NCI-H1930 (cell line): ENCODE data around the gene PDRG1.
A peak's percentile ranks its signal among the peaks of the same experiment; 100 is the strongest.

Source experiments
- DNase-seq, 2 experiments: peaks; one replicate each; lab custom pipeline; 2025; lab: John Stamatoyannopoulos, UW

PDRG1 gene

DNA sequence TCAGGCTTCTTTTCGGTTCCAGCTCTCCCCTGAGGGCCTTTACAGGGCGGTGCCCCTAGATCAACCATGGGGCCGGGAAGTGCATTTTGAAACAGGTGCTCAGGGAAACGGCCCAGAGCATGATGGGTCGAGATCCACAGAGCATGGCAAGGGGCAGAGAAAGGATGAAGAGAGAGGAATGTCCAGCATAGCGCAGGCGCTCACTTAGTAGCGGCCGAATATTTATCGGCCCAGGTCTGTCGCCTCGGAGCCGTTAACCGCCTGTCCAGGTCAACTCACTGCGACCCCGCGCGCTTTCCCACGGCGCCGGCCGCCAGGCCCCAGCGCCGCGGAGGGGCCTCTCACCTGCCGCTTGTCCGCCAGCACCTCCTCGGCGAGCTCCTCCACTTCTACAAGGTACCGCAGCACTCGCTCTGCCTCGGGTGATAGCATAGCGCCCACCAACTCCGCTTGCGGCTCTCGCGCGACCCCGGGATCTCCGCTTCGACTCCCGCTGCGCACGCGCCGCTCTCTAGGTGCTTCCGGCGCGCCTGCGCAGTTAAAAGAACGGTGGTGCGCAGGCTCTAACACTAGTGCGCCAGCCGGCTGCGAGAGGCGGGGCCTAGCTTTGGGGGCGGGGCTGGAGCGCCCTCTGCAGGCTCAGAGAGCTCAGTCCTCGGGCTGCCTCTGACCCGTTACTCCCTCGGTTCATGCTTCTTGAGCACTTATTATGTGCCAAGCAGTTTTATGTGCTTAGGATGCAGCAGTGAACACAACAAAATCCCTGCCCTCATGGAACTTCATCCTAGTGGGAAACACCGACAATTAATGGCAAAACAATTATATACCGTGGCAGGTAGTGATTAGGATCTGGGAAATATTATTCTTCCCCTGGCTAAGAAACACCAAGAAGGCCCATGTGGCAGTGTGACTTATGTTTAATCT, at the start of gene PDRG1:
Gene PDRG1, minus strand, starts transcription at position 517 of the 924 bp plus-strand sequence. Its CDS starts 85 bp downstream, at position 432.
- peak; percentile 97 to 99 for DNase-seq

DNA sequence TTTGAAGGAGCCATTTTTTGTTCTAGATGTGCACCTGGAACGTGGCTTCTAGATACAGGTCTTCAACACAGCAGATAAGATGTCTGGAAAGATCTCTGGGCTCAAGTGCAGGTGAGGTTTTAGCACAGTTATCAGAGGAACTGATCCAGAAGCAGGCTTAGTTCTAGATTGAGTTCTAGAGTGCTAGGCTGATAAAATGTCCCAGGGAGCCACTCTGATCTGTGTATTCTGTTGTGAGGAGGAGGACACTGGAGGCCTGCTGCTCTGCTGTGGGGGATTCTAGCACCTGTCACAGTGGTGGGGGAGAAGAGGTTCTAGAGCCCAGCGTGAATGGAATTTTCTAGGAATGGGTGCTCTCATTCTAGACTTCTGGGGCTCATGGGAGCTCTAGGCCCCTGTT, 46.4 kb upstream of the PDRG1 start:
- no peak for DNase-seq

DNA sequence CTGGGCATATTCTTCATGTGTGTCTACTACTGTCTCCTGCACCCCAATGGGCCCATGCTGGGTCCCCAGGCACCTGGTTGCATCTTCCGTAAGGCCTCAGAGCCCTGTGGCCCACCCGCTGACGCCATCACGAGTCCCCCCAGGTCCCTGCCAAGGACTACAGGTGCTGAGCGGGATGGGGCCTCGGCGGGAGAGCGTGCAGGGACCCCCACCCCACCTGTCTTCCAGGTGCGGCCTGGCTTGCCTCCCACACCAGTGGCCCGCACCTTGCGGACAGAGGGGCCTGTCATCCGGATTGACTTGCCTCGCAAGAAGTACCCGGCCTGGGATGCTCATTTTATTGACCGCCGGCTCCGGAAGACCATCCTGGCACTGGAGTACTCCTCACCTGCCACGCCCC, 45.1 kb upstream of the PDRG1 start:
- no peak for DNase-seq

DNA sequence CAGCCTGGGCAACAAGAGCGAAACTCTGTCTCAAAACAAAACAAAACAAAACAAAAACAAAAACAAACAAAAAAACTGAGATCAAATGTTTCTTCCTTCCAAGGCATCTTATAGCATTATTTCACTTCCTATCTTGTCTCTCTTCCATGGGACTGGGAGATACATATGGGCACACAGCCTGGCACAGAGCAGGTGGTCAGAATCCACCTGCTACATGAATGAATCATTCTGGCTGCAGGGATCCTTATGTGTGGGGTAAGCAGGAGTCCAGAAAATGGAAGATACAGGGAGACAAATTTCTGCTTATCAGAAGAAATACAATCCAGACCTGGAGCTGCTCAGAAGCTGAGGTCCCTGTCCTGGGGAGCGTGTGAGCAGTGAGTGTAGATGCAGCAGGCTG, 40.2 kb upstream of the PDRG1 start:
- DNase-seq, result no peak

DNA sequence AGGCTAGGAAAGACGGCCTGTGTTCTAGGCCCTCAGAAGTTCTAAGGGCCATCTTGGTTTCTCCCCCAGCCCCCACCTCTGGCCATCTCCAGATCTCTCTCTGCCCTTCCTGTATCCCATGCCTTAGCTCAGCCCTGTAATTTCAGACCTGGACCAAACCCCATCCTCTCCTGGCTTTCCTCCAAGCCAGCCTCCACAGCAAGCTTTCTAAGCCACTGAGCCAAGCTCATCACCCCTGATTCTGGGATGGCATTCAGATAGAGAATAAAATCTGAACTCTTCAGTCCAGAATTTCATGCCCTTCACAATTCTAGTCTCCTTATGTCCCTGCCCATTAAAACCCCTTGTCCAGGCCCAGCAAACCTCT, 39.5 kb upstream of the PDRG1 start:
- DNase-seq, result no peak

DNA sequence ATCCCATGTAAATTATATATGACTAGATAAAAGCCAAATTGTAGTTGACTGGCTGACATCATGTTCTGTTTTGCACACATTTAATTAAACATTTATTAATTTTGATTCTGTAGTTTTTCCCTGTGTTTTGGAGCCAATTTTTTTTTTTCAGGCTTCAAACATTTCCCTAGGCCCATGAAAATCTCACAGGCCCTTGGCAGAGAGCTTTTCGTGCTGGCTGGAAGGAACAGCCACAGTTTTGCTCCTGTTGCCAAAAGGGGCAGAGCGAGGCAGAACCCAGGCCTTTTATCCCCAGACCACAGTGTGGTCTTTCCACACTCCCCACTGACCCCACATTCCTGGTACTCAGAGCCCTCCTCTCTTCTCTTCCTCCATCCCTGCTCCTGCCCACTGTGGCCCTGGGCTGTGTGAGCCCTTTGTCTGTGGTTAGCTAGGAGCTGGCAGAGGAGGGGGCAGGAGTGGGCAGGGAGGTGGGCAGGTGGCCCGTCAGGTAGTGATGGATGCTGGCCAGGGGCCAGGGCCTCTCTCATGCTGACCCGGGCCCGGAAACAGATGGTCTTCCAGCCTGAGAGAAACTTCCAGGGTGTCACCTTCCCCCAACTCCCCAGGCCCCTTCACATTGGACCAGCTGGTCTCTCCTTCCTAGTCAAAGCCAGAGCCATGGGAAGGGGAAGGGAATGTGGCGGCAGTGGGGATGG, 38.9 kb upstream of the PDRG1 start:
- DNase-seq, result no peak

DNA sequence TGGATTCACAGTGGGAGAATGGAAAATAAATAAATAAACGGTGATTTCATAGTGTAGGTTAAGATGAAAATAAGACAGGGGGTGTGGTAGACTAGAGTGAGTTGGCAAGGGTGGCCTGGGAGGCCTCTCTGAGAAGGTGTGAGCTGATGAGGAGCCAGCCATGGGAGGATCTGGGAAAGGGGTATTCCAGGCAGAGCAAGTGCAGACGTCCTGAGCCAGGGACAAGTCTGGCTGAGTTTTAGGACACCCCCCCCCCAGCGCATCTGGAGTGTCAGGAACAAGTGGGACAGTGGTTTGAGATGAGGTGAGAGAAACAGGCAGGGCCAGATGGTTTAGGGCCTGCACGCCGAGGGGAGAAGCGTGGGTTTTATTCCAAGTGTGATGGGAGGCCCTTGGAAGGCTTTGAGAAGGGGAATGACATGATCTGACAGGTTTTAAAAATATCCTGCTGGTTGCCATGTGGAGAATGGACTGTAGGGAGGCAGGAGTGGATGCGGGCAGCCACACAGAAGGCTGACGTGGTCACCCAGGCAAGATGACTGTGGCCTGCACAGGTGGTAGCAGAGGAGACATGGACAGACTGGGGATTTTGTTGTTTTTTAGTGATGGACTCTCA, 37.3 kb upstream of the PDRG1 start:
- no peak for DNase-seq

DNA sequence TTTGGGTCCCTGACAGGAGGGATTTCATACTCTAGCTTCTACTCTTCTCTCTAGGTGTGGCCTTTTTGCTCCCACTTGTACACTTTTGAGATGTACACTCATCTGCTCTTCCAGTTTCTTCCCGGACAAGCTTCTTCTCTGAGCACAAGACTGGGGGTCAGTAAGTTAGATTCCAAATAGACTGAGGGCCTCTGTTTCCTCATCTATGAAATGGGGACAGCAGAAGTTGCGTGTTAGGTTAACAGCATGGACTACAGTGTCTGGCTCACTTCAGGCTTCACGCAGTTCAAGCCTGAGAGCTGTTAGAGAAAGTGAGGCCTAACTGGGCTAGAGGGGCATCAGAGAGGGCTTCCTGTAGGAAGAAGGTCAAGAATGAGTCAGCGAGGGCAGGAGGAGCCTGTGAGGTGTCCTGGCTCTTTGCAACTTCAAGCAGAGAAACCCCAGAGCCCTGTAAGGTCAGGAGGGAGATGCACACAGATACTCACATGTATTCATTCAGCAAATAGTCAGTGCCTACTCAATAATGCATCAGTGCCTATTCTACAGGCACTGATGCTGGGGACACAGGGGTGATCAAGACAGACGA, 36.7 kb upstream of the PDRG1 start:
- no peak for DNase-seq

DNA sequence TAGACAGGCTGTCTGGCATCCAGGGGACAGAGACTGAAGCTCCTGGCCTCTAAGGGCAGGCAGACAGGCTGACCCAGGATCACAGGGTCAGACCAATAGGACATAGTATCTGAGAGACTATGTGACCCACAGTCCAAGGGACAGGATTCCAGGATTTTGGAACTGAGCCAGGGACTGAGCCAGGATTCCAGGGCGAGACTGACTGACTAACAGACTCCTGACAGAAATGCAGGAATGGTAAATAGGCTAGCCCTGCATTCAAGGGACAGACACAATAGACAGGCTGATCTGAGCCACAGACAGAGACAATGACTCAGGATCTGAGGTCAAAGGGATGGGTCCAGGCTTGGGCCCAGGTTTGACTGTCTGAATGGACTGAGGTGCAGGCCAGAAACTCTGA, 35.9 kb upstream of the PDRG1 start:
- DNase-seq, result no peak

DNA sequence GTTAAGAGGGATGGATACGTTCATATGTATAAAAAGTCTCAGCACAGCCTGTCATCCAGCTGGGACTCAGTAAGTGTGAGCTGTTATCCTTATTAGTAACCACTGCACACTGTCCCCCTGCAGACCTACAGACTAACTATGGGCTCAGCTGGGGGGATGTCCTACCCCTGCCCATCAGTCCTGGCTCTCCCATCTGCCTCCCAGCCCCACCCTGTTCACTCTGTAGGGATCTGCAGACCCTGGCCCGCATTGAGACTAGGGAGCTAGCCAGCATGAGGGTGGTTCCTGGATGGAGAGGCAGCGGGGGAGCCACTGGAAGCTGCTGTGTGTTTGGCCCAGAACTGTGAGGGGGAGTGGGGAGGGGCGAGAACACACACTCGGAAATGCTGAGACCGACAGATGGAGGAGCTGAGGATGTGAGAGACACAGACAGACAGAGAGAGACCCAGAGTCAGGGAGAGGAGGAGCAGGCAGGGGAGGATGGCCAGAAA, 33.2 kb upstream of the PDRG1 start:
- DNase-seq, result no peak

DNA sequence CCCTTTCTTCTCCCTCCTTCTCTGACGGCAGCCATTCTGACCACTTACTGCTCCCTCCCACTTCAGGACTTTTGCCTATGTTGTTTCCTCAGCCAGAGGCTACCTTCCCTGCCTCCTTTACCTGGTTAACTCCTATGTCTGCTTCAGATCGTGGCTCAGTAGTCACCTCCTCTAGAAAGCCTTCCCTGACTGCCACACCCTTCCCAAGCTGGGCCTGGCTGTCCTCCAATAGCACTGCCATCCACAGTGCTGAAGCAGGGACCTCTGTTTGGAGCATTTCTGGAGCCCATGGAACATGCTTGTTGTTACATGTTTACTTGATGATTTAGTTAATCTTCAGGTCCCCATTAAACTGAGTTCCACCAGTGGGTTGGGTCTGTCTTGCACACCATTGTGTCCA, 29.9 kb upstream of the PDRG1 start:
- DNase-seq, result no peak

DNA sequence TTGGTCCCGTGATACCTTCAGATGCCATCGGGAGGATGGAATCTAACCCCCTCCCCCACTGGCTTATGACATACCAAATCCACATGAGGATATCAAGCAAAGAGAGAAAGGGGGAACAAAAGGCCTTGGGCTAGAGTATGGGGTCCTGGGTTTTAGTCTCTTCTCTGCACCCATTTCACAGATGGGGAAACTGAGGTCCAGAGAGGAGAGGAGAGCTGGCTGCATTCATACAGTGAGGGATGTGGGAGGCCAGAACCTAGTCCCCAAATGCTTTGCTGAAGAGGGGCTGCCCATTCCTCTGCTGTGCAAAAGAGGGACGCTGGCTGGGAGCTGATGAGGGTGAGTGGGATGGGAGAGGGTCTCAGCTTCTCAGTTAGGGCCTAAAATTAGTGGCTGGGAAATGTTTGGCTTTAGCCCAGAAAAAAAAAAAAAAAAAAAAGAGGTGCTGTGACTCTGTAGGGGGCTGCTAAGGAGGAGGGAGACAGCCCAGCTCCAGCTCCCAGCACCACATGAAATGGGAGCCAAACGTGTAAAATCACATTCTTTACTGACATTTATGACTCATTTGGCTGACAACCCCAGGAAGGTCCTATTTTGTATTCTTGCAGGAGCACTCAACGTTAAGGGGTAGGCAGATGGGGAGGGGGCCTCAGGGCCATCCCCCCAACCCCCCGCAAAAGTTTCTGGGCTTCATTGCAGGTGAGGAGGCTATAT, 28.0 kb upstream of the PDRG1 start:
- DNase-seq, result no peak

DNA sequence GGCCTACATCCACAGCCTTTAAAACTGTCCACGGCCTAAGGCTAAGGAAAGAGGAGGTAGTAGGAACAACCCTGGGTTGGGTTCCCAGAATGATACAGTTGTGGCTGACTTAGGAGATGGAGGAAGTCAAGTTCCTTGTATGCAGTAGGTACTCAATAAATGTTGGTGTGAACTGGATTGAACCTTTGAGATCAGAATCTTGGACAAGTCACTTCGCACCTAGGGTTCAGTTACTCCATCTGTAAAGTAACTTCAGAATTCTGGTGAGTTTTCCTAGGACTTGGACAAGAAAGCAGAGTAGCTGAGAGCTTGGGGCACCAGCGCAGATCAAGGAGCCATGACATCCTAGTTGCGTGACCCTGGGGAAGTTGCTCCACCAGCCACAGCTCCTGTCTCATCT, 25.2 kb upstream of the PDRG1 start:
- no peak for DNase-seq

DNA sequence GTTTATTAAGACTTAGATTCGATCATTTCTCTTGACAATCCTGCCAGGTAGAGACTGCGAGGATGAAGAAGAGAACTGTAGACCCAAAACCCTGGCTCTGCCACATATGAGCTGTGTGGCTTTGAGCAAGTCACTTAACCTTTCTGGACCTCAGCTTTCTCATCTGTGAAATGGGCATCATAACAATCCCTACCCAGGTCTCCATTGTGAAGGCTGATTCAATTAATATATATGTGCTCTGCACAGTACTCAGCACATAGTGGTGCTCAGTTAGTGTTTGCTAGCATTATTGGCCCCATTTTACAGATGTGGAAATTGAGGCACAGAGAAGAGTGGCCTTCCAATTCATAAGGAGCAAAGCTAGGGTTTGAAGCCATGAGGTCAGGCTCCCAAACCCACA, 24.0 kb upstream of the PDRG1 start:
- no peak for DNase-seq

DNA sequence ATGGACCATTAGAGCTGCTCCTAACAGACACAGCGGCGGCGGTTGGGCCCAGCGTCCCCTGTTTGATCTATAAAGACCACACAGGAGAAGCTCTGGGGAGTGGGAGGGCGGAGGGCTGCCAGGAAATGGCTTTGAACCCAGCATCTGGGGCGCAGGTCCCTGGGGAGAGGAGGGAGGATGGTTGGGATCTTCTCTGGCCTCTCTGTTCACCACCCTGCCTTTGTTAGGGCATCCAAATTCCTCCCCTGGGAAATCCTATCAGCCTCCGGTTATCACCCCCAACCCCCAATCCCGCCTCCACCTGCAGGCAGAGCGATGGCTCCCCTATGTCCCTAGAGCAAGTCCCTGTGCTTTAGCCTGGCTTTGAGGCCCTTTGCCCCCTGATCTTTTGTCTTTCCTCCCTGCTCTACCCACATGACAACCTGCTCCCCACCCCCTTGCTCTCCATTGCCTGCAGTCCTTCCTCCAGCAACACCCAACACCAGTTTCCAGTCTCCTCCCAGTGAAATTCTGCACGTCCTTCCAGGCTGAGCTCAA, 23.2 kb upstream of the PDRG1 start:
- DNase-seq, result no peak

DNA sequence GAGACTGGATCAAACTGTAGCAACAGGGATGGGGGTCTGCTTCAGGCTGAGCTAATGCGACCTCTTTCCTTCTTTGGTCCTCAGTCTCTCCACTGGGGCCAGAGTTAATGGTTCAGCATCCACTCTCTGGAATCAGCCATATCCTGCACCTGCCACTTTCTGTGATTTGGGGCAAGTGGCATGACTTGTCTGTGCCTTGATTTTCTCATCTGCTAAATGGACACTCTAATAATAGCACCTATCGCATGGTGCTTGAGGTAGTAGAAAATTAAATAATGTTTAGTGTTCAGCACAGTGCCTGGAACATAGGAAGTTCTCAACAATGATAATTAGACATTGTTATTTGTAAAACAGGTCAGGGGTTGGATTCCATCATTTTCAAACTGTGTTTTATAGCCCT, 22.4 kb upstream of the PDRG1 start:
- no peak for DNase-seq

DNA sequence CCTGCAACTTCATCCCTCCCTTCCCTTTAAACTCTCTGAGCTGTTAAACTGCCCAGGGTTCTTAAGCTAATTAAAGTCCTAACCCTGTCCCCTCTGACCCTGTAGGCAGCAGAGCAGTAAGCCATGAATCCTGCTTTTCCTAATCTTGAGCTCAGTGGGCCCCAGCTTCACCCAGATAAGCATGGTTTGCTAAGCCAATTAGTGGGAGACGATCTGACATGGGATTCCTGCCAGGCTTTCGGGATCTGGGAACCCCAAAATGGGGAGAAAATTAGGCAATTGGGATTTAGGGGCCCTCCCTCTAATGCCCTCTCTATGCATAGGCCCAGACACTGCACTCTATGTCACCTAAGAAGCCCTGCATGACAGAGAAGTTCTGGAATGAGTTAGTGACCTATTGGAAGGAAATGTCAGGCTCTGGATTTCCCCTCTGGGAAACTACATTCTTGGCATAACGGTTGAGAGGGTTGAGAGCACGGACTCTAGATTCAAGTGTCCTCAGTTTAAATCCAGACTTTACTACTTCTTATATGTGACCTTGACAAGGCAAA, 20.7 kb upstream of the PDRG1 start:
- DNase-seq, result no peak

DNA sequence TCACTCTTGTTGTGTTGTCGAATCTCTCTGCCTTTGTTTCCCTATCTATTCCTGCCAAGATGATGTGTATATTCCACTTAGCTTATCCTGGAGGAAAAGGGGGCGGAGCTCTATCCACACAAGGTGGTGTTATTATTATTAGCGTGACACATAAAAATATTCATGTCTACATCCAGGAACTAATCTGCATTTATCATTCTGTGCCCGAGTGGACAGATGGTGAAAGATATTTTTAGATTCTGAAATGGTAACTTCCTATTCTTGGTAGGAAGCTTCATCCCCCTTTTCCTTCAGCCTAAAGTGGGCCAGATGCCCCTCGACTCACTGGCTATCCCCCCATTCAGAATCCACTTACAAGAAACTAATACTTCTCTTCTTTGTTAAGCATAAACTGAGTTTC, 18.1 kb upstream of the PDRG1 start:
- no peak for DNase-seq

DNA sequence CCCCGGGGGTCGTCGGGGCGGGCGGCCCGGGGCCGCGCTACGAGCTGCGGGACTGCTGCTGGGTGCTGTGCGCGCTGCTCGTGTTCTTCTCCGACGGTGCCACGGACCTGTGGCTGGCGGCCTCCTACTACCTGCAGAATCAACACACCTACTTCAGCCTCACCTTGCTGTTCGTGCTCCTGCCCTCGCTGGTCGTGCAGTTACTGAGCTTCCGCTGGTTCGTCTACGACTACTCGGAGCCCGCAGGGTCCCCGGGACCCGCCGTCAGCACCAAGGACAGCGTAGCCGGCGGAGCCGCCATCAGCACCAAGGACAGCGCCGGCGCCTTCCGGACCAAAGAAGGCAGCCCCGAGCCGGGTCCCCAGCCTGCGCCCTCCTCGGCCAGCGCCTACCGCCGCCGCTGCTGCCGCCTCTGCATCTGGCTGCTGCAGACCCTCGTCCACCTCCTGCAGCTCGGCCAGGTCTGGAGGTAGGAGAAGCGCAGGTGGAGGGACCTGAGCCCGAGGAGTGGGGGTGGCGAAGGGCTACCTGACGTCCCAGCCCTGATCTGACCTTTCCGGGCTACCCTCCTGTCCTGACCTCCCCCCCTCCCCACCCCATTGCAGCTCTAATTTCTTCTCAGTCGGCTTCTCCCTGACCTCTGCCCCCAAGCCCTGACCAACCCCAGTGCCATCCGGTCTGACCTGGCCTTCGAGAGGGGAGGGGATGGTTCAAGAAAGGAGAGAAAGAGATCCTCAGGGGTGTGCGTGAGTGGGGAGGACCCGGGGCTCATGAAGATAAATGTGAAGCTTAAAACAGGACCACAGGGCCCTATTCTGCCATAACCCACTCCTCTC, 16.7 kb upstream of the PDRG1 start:
- DNase-seq, result no peak

DNA sequence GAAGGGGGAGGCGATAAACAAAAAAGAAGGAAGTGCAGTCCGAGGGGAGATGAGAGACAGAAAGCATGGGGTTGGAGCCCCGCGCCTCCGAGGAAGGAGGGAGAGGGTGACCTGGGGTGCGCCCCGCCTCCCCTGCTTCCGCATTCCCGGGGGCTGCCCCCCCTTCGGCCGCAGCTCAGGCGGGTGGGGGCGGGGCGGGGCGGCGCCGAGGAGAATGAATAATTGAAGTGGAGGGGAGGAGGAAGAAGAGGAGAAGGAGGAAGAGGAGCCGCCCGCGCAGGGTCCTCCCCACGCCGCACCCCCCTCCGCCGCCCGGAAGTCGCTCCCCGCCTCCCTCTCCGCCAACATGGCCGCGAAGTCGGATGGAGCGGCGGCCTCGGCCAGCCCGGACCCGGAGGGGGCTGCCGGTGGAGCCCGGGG, 16.0 kb upstream of the PDRG1 start, which contains the start of gene XKR7:
Gene XKR7, plus strand, starts transcription at position 322 of the 420 bp plus-strand sequence. Its CDS starts 25 bp downstream, at position 347.
- DNase-seq, result peak; percentile 48 to 67
